Glomerular visceral epithelial cell (primary cell): ENCODE results near the gene RTP5.

Experiments used
- DNase-seq: peaks from one replicate; pipeline ENCODE4 v3.0.0-alpha.2; 2016; ENCODE audit errors: extremely low spot score

RTP5 gene

GRCh38 chr2:241887806-241888522 lies 18.4 kb downstream of the RTP5 start:
- DNase-seq: no peak

- no peak for DNase-seq
Measured at GRCh38 chr2:241888641-241889040, 19.1 kb downstream of the RTP5 start.

GRCh38 chr2:241890524-241891235 lies 21.2 kb downstream of the RTP5 start:
- no peak for DNase-seq

- no peak for DNase-seq
Measured at GRCh38 chr2:241891315-241891987, 21.9 kb downstream of the RTP5 start.

GRCh38 chr2:241891988-241892298 lies 22.4 kb downstream of the RTP5 start:
- DNase-seq: no peak

GRCh38 chr2:241892299-241893137 lies 23.0 kb downstream of the RTP5 start:
- DNase-seq: no peak

- DNase-seq: no peak
Measured at GRCh38 chr2:241893265-241893664, 23.7 kb downstream of the RTP5 start.

- DNase-seq: no peak
Measured at GRCh38 chr2:241894056-241894641, 24.6 kb downstream of the RTP5 start.

GRCh38 chr2:241894681-241895426 lies 25.3 kb downstream of the RTP5 start:
- DNase-seq: no peak

GRCh38 chr2:241895427-241895711 lies 25.8 kb downstream of the RTP5 start:
- DNase-seq: no peak

- no peak for DNase-seq
Measured at GRCh38 chr2:241895712-241896641, 26.4 kb downstream of the RTP5 start.

GRCh38 chr2:241896746-241897201 lies 27.2 kb downstream of the RTP5 start:
- DNase-seq: no peak

GRCh38 chr2:241897231-241897916 lies 27.8 kb downstream of the RTP5 start:
- no peak for DNase-seq

GRCh38 chr2:241898463-241899270 lies 29.1 kb downstream of the RTP5 start:
- DNase-seq: no peak

GRCh38 chr2:241900251-241901017 lies 30.9 kb downstream of the RTP5 start:
- no peak for DNase-seq

- no peak for DNase-seq
Measured at GRCh38 chr2:241901018-241901380, 31.5 kb downstream of the RTP5 start.

- no peak for DNase-seq
Measured at GRCh38 chr2:241901500-241902351, 32.2 kb downstream of the RTP5 start.
